H9 (cell line): ENCODE measurements around the gene DIS3L2. TPM values are rescaled to one million over a fixed set of nuclear protein-coding genes. Genes with fewer than 3 reads are reported as not detected.
A peak's percentile ranks its signal among the peaks of the same experiment; 100 is the strongest.
"Not testable (repeated sequence)": the region's sequence is repeated elsewhere in the genome, so short reads cannot be mapped to it uniquely, and the experiment has no call there.

Experiments
- DNase-seq: peaks from one replicate; pipeline ENCODE4 v3.0.0-alpha.2; 2017
- H2AFZ ChIP-seq: one replicate; pipeline ENCODE4 v1.6.1; 2013; ENCODE audit warnings: mild to moderate bottlenecking, low read length, control low read depth, moderate library complexity
- H2AK5ac ChIP-seq: 2 replicates; pipeline ENCODE4 v1.6.1; 2013; ENCODE audit warnings: low read length, control low read depth, mixed read lengths; ENCODE audit not compliant: insufficient read length
- H2BK120ac ChIP-seq: one replicate; pipeline ENCODE4 v1.6.1; 2013; ENCODE audit warnings: low read depth, mild to moderate bottlenecking, low read length, control low read depth, inconsistent platforms; ENCODE audit not compliant: poor library complexity, severe bottlenecking
- H2BK12ac ChIP-seq: 2 replicates; pipeline ENCODE4 v1.6.1; 2013; ENCODE audit warnings: low read length, control low read depth, mixed read lengths, low read depth; ENCODE audit not compliant: insufficient read length
- H2BK15ac ChIP-seq: 2 replicates; pipeline ENCODE4 v1.6.1; 2013; ENCODE audit warnings: low read depth, low read length, control low read depth
- H2BK20ac ChIP-seq: one replicate; pipeline ENCODE4 v1.6.1; 2013; ENCODE audit warnings: low read depth, mild to moderate bottlenecking, low read length, control low read depth, inconsistent platforms; ENCODE audit not compliant: poor library complexity, severe bottlenecking
- H2BK5ac ChIP-seq: 2 replicates; pipeline ENCODE4 v1.6.1; 2013; ENCODE audit warnings: low read length, control low read depth, mixed read lengths; ENCODE audit not compliant: insufficient read length
- H3K14ac ChIP-seq: 2 replicates; pipeline ENCODE4 v1.6.1; 2013; ENCODE audit warnings: low read length, control low read depth; ENCODE audit not compliant: insufficient read depth
- H3K18ac ChIP-seq: 2 replicates; pipeline ENCODE4 v1.6.1; 2013; ENCODE audit warnings: low read depth, mild to moderate bottlenecking, mixed read lengths, low read length, control low read depth; ENCODE audit not compliant: insufficient read length
- H3K23ac ChIP-seq: 2 replicates; pipeline ENCODE4 v1.6.1; 2013; ENCODE audit warnings: low read length, control low read depth, mixed read lengths, low read depth; ENCODE audit not compliant: insufficient read length
- H3K23me2 ChIP-seq: 2 replicates; pipeline ENCODE4 v1.6.1; 2013; ENCODE audit warnings: low read depth, mild to moderate bottlenecking, mixed read lengths, low read length, control low read depth; ENCODE audit not compliant: insufficient read length, poor library complexity, severe bottlenecking
- H3K27ac ChIP-seq: 2 replicates; pipeline ENCODE4 v1.5.1; 2013; ENCODE audit warnings: low read length, control low read depth, mixed read lengths, low read depth; ENCODE audit not compliant: insufficient read length
- H3K27me3 ChIP-seq: 2 replicates; pipeline ENCODE4 v1.6.1; 2013; ENCODE audit warnings: low read length, control low read depth, inconsistent platforms; ENCODE audit not compliant: insufficient read depth
- H3K4ac ChIP-seq: 2 replicates; pipeline ENCODE4 v1.6.1; 2013; ENCODE audit warnings: low read depth, mild to moderate bottlenecking, control low read depth, inconsistent platforms, low read length, moderate library complexity
- H3K4me1 ChIP-seq: 2 replicates; pipeline ENCODE4 v1.6.1; 2013; ENCODE audit warnings: low read length, control low read depth, inconsistent platforms; ENCODE audit not compliant: insufficient read depth
- H3K4me2 ChIP-seq: 2 replicates; pipeline ENCODE4 v1.6.1; 2013; ENCODE audit warnings: low read length, control low read depth, mixed read lengths; ENCODE audit not compliant: insufficient read length, insufficient read depth
- H3K56ac ChIP-seq: 2 replicates; pipeline ENCODE4 v1.6.1; 2013; ENCODE audit warnings: low read depth, mild to moderate bottlenecking, mixed read lengths, low read length, control low read depth; ENCODE audit not compliant: insufficient read length
- H3K79me1 ChIP-seq: 2 replicates; pipeline ENCODE4 v1.6.1; 2013; ENCODE audit warnings: low read depth, mild to moderate bottlenecking, moderate library complexity, low read length, control low read depth, inconsistent platforms; ENCODE audit not compliant: insufficient read depth, poor library complexity, severe bottlenecking
- H3K79me2 ChIP-seq: 2 replicates; pipeline ENCODE4 v1.6.1; 2013; ENCODE audit warnings: low read length, control low read depth, inconsistent platforms; ENCODE audit not compliant: insufficient read depth
- H3K9ac ChIP-seq: 2 replicates; pipeline ENCODE4 v1.6.1; 2013; ENCODE audit warnings: low read length, control low read depth, mixed read lengths; ENCODE audit not compliant: insufficient read length; ENCODE audit errors: extremely low read depth
- H3K9me3 ChIP-seq: one replicate; pipeline ENCODE4 v1.6.1; 2013; ENCODE audit warnings: low read depth, low read length, inconsistent platforms; ENCODE audit not compliant: control insufficient read depth
- H3T11ph ChIP-seq: one replicate; pipeline ENCODE4 v1.6.1; 2013; ENCODE audit warnings: mild to moderate bottlenecking, low read length, control low read depth, inconsistent platforms
- H4K20me1 ChIP-seq: one replicate; pipeline ENCODE4 v1.6.1; 2013; ENCODE audit not compliant: control insufficient read depth, insufficient read length, insufficient read depth
- H4K5ac ChIP-seq: 2 replicates; pipeline ENCODE4 v1.6.1; 2013; ENCODE audit warnings: low read depth, mild to moderate bottlenecking, mixed read lengths, low read length, control low read depth; ENCODE audit not compliant: insufficient read length
- H4K8ac ChIP-seq: replicated peaks from 2 replicates; pipeline ENCODE4 v1.6.1; 2013; ENCODE audit warnings: low read length, control low read depth, mixed read lengths, low read depth; ENCODE audit not compliant: insufficient read length
- H4K91ac ChIP-seq: 2 replicates; pipeline ENCODE4 v1.6.1; 2013; ENCODE audit warnings: low read depth, mild to moderate bottlenecking, moderate library complexity, mixed read lengths, low read length, control low read depth; ENCODE audit not compliant: insufficient read length
- H3K27ac Mint-ChIP-seq, 3 experiments: 2 replicates in 2 of 3; 3 replicates in 1 of 3; pipeline ENCODE4 v1.8.0; 2020 to 2021; ENCODE audit warnings: mixed read lengths in 3 of 3, mild to moderate bottlenecking in 1 of 3, moderate library complexity in 1 of 3
- H3K27me3 Mint-ChIP-seq: 2 replicates; pipeline ENCODE4 v1.8.0; 2021; ENCODE audit warnings: low read depth, mild to moderate bottlenecking, moderate library complexity, mixed read lengths
- H3K36me3 Mint-ChIP-seq, 3 experiments: 2 replicates in 2 of 3; 3 replicates in 1 of 3; pipeline ENCODE4 v1.8.0; 2020 to 2021; ENCODE audit warnings: low read depth in 3 of 3, mixed read lengths in 3 of 3; ENCODE audit not compliant: insufficient read depth in 1 of 3
- H3K4me1 Mint-ChIP-seq, 2 experiments: 2 replicates each; pipeline ENCODE4 v1.8.0; 2020; ENCODE audit warnings: mixed read lengths in 2 of 2
- H3K4me3 Mint-ChIP-seq, 2 experiments: 2 replicates in 1 of 2; 3 replicates in 1 of 2; pipeline ENCODE4 v1.8.0; 2020 to 2021; ENCODE audit warnings: mild to moderate bottlenecking in 2 of 2, mixed read lengths in 2 of 2, moderate library complexity in 1 of 2
- H3K9me3 Mint-ChIP-seq, 2 experiments: 2 replicates in 1 of 2; 3 replicates in 1 of 2; pipeline ENCODE4 v1.8.0; 2020; ENCODE audit warnings: mild to moderate bottlenecking in 2 of 2, mixed read lengths in 2 of 2, moderate library complexity in 1 of 2
- WGBS: extraction: QIAGEN DNeasy Blood & Tissue Kit; methylation state at CpG from one replicate; pipeline ENCODE4 v1.1.7; 2013; ENCODE audit warnings: missing lambda C conversion rate, low lambda C conversion rate, mixed read lengths; ENCODE audit not compliant: insufficient read length; ENCODE audit errors: extremely low coverage; 5-methylcytosine and 5-hydroxymethylcytosine counted together
- total RNA-seq: library from RNA; stranded (reverse); gene quantifications from 2 replicates; pipeline ENCODE4 v1.2.1, GENCODE V29; 2021
- TF ChIP-seq, protein P1 (sequence below): fragments of 200-600 bp; sonication (generic); conservative IDR thresholded peaks from 3 replicates; pipeline ENCODE4 v1.8.0; 2021; ENCODE audit warnings: antibody characterized with exemption, mild to moderate bottlenecking

The DIS3L2 gene
- total RNA-seq, 1 experiment from 2014 or later: 28.1 TPM

DNA sequence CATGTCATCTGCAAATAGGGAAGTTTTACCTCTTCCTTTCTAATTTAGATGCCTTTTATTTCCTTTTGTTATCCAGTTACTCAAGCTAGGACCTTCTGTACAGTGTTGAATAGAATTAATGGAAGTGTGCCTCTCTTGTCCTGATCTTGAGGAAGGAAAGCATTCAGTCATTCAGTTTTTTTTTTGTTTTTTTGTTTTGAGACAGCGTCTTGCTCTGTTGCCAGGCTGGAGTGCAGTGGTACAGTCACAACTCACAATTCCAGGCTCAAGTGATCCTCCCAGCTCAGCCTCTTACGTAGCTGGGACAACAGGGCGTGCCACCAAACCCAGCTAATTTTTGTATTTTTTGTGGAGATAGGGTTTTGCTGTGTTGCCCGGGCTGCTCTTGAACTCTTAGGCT lies 213.1 kb downstream of the DIS3L2 start:
- Histone ChIP-seq H4K20me1 (no peaks in the 10 kb centered on the region), H2BK5ac (no peak overlapping the region), H3T11ph (no peak overlapping the region), H4K91ac (no peak overlapping the region), H3K79me1 (no peaks in the 10 kb centered on the region), H3K27me3 (no peaks in the 10 kb centered on the region), H3K23me2 (no peaks in the 10 kb centered on the region), H3K18ac (no peak overlapping the region), H3K9ac (no peak overlapping the region), H4K8ac (no peak overlapping the region), H3K14ac (no peak overlapping the region), H3K4me2 (no peak overlapping the region), H3K79me2 (no peaks in the 10 kb centered on the region), H2BK120ac (no peak overlapping the region), H3K23ac (no peak overlapping the region), H3K4ac (no peak overlapping the region), H3K27ac (no peak overlapping the region), H4K5ac (no peak overlapping the region), H2BK20ac (no peak overlapping the region), H3K4me1 (no peaks in the 10 kb centered on the region), H2BK12ac (no peak overlapping the region), H3K9me3 (no peaks in the 10 kb centered on the region), H3K56ac (no peak overlapping the region), H2AK5ac (no peak overlapping the region), H2BK15ac (no peak overlapping the region), H2AFZ (no peak overlapping the region)
- Mint-ChIP-seq H3K9me3 (peaks cover 2% of the 10 kb centered on the region in 2 experiments; a peak in 2 of 5 replicates), H3K4me1 (peaks cover 3 to 8% of the 10 kb centered on the region in 2 experiments), H3K4me3 (no peak overlapping the region), H3K27me3 (no peaks in the 10 kb centered on the region), H3K36me3 (peaks cover 4 to 9% (median 6%) of the 10 kb centered on the region in 3 experiments; a peak in 4 of 7 replicates), H3K27ac (0 out of 7 replicates have a peak overlapping the region, but pooled peaks of 1 of the 3 experiments have one; percentile 25)
- no CpG with 5 or more reads among the region's 4 CpGs for WGBS
- no peak for DNase-seq
- TF ChIP-seq, protein P1, sequence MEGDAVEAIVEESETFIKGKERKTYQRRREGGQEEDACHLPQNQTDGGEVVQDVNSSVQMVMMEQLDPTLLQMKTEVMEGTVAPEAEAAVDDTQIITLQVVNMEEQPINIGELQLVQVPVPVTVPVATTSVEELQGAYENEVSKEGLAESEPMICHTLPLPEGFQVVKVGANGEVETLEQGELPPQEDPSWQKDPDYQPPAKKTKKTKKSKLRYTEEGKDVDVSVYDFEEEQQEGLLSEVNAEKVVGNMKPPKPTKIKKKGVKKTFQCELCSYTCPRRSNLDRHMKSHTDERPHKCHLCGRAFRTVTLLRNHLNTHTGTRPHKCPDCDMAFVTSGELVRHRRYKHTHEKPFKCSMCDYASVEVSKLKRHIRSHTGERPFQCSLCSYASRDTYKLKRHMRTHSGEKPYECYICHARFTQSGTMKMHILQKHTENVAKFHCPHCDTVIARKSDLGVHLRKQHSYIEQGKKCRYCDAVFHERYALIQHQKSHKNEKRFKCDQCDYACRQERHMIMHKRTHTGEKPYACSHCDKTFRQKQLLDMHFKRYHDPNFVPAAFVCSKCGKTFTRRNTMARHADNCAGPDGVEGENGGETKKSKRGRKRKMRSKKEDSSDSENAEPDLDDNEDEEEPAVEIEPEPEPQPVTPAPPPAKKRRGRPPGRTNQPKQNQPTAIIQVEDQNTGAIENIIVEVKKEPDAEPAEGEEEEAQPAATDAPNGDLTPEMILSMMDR: no peak

DNA sequence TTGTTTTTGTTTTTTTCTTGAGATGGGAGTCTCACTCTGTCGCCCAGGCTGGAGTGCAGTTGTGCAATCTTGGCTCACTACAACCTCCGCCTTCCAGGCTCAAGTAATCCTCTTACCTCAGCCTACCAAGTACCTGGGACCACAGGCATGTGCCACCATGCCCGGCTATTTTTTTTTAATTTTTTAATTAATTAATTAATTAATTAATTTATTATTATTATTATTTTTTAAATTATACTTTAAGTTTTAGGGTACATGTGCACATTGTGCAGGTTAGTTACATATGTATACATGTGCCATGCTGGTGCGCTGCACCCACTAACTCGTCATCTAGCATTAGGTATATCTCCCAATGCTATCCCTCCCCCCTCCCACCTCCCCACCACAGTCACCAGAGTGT lies 215.1 kb downstream of the DIS3L2 start:
- H3K23ac ChIP-seq, H3K4me2 ChIP-seq, H3K27me3 Mint-ChIP-seq, H3K79me2 ChIP-seq, H3K4me1 Mint-ChIP-seq, H3K4me3 Mint-ChIP-seq, H2AK5ac ChIP-seq, H3K9me3 ChIP-seq, H3K14ac ChIP-seq, H3K9ac ChIP-seq, H3K4me1 ChIP-seq, H4K20me1 ChIP-seq, H4K5ac ChIP-seq, H4K8ac ChIP-seq, H3K27ac ChIP-seq, H3K27ac Mint-ChIP-seq, H3T11ph ChIP-seq, H2AFZ ChIP-seq, H2BK120ac ChIP-seq, H3K4ac ChIP-seq, H4K91ac ChIP-seq, H2BK12ac ChIP-seq, H2BK5ac ChIP-seq, H3K9me3 Mint-ChIP-seq, H3K79me1 ChIP-seq, H3K36me3 Mint-ChIP-seq, H3K23me2 ChIP-seq, H3K56ac ChIP-seq, H2BK20ac ChIP-seq, H3K18ac ChIP-seq, H2BK15ac ChIP-seq, DNase-seq, H3K27me3 ChIP-seq: not testable (repeated sequence)
- WGBS: no CpG with 5 or more reads among the region's 5 CpGs
